HepG2 (cell line): ENCODE measurements around the gene CNTN5.

Experiments
- CHCHD3 ChIP-seq: sonication (generic); formaldehyde crosslinking; IDR thresholded peaks from 2 replicates; pipeline ENCODE4 v1.8.0; 2022; ENCODE audit warnings: mild to moderate bottlenecking, missing genetic modification reagents, moderate library complexity
- ELF3 ChIP-seq: IDR thresholded peaks from 2 replicates; pipeline ENCODE4 v1.6.1; 2016; ENCODE audit warnings: missing genetic modification reagents, missing compliant biosample characterization
- PHF20 ChIP-seq: sonication (generic); formaldehyde crosslinking; IDR thresholded peaks from 2 replicates; pipeline ENCODE4 v1.5.0; 2020; ENCODE audit warnings: mild to moderate bottlenecking, missing genetic modification reagents
- RAD21 ChIP-seq: fragments of 450-650 bp; formaldehyde crosslinking; IDR thresholded peaks from 2 replicates; pipeline ENCODE4 v1.5.0; 2020; ENCODE audit warnings: mild to moderate bottlenecking
- SAP130 ChIP-seq: IDR thresholded peaks from 2 replicates; pipeline ENCODE4 v1.6.1; 2016; ENCODE audit warnings: low read depth
- ZNF740 ChIP-seq: sonication (generic); formaldehyde crosslinking; IDR thresholded peaks from 2 replicates; pipeline ENCODE4 v1.4.0; 2020; ENCODE audit warnings: missing genetic modification reagents
- TF ChIP-seq, protein P1 (sequence below): sonication (generic); formaldehyde crosslinking; IDR thresholded peaks from 2 replicates; pipeline ENCODE4 v1.5.0; 2020; ENCODE audit warnings: mild to moderate bottlenecking, missing genetic modification reagents, moderate library complexity

GRCh38 chr11:100190395-100190794 is 1169.6 kb downstream of the CNTN5 start:
- TF ChIP-seq SAP130 (CRISPR knock-in tag), result no peak
- no peak for TF ChIP-seq ELF3 (CRISPR knock-in tag)
- TF ChIP-seq CHCHD3 (CRISPR knock-in tag), result no peak
- TF ChIP-seq, protein P1, sequence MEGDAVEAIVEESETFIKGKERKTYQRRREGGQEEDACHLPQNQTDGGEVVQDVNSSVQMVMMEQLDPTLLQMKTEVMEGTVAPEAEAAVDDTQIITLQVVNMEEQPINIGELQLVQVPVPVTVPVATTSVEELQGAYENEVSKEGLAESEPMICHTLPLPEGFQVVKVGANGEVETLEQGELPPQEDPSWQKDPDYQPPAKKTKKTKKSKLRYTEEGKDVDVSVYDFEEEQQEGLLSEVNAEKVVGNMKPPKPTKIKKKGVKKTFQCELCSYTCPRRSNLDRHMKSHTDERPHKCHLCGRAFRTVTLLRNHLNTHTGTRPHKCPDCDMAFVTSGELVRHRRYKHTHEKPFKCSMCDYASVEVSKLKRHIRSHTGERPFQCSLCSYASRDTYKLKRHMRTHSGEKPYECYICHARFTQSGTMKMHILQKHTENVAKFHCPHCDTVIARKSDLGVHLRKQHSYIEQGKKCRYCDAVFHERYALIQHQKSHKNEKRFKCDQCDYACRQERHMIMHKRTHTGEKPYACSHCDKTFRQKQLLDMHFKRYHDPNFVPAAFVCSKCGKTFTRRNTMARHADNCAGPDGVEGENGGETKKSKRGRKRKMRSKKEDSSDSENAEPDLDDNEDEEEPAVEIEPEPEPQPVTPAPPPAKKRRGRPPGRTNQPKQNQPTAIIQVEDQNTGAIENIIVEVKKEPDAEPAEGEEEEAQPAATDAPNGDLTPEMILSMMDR (CRISPR knock-in tag), result no peak
- TF ChIP-seq ZNF740 (CRISPR knock-in tag), result no peak
- no peak for TF ChIP-seq PHF20 (CRISPR knock-in tag)
- no peak for TF ChIP-seq RAD21 (CRISPR knock-in tag)
